Endometrium (tissue), 2 donors: ENCODE measurements around the gene SLC27A3.

Experiments
- FAIRE-seq: peaks from 2 replicates; lab custom pipeline; 2012; peaks lifted over from hg19 to GRCh38; lab: Jason Lieb, UNC
- donor health status: control.
- donor health status: control.

SLC27A3 gene

GRCh38 chr1:153799566-153800465, 24.6 kb downstream of the SLC27A3 start:
- FAIRE-seq, result no peak

GRCh38 chr1:153800516-153800915, 25.3 kb downstream of the SLC27A3 start:
- no peak for FAIRE-seq

- FAIRE-seq, result no peak
Observed at GRCh38 chr1:153801028-153801625, 25.9 kb downstream of the SLC27A3 start.

- no peak for FAIRE-seq
Observed at GRCh38 chr1:153801786-153802697, 26.8 kb downstream of the SLC27A3 start.

GRCh38 chr1:153803470-153804056, 28.4 kb downstream of the SLC27A3 start:
- FAIRE-seq, result no peak

- no peak for FAIRE-seq
Observed at GRCh38 chr1:153804112-153804511, 28.9 kb downstream of the SLC27A3 start.

- no peak for FAIRE-seq
Observed at GRCh38 chr1:153805042-153805745, 30.0 kb downstream of the SLC27A3 start.

- no peak for FAIRE-seq
Observed at GRCh38 chr1:153805886-153806719, 30.9 kb downstream of the SLC27A3 start.

GRCh38 chr1:153816283-153816889, 41.2 kb downstream of the SLC27A3 start:
- FAIRE-seq, result no peak

GRCh38 chr1:153818876-153819275, 43.7 kb downstream of the SLC27A3 start:
- FAIRE-seq, result no peak

GRCh38 chr1:153827168-153827964, 52.2 kb downstream of the SLC27A3 start:
- no peak for FAIRE-seq
